NCI-H1105 treated with DMSO at 0.1 percent for 48 hours (cell line): ENCODE data around the gene ATG13.

Source experiments
- DNase-seq: peaks from one replicate; lab custom pipeline; 2025; lab: John Stamatoyannopoulos, UW

ATG13 gene

DNA sequence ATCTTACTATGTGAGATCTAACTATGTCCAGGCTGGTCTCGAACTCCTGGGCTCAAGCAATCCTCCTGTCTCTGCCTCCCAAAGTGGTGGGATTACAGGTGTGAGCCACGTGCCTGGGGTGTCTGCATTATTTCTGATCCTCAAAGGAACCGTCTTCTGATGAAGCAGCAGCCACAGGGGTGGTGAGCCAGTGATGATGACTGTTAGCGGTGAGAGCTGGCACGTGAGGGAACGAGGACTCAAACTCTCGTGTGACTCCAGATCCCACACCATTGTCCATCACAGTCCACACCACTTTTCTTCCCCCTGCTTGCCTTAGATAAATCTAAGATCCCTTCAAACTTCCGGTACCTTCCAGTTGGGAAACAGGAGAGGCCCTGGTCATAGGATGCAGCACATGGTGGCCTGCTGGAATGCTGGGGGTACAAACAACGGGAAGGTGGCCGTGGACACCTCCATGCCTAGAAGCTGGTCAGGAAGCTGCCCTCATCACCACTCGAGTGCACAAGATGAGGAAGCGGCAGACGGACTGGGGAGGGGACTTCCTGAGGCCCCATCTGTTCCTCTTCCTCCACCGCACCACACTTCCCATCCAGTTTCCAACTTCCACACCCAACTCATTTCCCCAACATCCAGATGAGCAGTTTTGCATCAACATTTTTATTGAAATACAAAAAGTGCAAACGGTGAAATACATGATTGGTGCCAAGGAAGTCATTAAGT, 59.2 kb downstream of the ATG13 start:
- DNase-seq = no peak

DNA sequence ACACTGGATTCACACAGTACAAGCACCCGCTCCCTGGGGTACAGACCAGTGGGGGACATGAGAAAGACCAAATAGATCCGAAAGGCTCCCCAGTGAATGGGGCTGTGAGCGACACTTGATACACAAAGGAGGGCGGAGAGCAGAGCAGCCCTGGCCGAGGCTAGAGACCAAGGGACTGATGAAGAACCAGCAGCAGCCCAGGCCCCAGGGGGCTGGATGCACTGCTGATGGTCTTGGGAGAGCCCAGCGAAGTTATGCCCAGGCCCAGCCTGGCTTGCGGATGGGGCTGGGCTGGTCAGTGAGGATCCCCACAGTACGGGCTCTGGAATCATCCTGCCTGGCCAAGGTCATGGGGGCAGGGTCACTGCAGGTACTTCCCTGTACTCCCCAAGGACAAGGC, 59.8 kb downstream of the ATG13 start:
- DNase-seq = no peak

DNA sequence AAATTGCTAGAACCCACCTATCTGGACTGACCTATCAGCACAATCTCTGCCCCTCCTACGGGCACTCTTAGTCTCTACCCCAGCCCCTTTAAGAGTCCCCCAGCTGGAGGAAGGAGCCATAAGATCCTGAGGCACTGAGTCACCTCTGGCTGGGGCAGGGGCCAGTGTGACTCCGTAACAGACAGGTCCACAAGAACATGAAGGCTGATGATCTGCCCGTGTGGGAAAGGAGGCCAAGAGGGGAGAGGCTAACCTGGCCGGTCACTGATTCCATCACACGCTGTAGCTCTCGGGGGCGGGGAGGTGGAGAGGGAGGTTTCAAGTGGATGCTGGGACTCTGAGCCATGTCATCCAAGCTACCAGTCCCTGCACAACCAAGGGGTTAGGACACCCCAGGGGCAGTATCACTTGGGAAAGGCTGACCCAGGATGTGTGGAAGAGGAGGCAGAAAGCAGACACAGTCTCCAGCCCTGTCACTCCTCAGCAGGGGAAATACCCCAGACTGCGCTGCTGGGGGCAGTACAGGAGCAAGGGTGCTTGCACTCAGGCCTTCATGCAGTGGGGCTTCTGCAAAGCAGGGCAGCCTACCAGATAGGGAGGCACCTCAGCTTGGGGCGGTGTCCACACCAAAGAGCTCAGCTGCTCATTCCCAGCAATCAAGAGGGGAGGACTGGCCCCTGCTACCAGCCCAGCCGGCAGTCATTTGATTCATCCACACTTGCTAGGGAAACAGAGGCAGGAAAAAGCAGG, 60.8 kb downstream of the ATG13 start:
- no peak for DNase-seq

DNA sequence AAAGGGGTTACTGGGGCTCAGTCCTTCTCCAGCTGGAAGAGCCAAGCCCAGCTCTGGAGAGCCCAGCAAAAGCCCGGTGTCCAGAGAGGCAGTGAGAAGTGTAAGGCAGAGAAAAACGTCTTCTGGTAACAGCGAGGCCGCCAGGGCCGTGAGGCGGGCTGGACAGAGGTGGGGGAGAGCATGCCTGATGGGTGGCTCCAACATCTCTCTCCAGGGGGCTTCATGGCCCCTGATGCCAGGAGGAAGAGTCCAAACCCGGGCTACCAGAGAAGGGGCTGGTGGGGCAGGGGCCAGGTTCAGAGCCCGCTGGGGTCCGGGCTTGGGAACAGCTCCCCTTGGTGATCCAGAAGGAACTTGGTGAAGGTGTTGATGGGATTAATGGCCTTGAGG, 61.4 kb downstream of the ATG13 start:
- no peak for DNase-seq

DNA sequence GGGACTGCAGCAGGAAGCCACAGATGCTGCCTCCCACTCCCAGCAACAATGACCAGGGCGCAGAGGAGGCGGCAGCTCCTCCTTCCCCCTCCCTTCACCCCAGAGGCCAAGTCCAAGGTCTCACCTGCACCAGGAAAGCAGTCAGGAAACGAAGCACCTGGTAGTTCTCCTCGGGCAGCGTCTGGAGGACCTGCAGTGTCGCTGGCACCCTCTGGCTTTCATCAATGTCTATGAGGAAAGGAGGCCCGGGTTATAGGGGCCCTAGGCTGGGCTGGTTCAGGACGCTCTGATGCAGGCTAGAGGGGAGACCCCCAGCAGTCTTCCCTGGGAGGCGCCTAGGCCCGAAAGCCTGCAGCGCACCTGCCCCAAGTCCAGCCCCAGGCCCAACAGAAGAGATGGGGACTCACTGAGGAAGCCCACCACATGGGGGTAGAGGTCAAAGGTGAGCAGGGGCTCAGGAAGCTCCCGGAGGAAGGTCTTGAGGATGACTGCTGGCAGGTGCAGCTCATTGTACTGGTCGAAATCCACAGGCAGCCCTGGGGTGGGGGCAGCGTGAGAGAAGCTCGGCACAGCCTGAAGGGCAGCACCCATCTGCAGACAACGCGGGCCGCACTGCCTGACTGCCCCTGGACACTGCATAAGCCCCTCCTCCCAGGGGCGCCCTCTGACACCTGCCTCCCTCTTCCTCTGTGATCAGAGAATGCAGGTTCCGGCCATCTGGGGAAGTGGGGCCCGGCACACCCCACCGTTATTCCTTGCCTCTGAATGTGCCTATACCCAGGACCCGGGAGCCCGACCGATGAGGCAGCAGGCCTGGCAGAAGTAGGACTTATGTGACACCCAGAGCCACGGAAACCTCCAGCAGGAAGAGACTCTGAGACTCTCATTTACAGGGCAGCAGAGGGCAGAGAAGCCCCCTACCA, 62.1 kb downstream of the ATG13 start:
- no peak for DNase-seq

DNA sequence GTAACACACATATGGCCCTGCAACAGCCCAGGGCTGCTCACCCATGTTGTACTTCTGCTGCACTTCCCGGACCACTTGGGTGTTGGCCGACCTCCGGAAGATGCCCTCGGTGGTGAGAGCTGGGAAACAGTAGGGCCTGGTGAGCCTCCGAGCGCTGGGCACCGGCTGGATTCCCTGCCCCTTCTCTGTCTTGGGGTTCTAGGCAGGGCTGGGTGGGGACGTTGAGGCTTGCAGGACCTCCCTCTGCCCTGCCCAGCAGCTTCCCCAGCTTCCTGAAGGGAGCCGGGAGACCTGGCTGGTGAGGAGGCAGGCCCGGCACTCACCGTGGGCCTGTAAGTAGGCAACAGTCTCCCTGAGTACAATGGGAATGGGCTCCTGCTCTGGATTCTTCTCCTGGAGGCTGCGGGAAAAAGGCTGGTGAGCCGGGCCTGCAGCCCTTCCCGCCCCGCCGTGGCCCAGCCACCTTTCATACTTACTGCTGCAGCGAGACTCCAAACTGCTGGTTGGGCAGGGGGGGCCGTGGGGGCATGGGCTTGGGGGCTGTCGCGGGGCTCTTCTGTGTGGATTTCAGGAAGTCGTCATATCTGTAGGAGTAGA, 62.9 kb downstream of the ATG13 start:
- no peak for DNase-seq

DNA sequence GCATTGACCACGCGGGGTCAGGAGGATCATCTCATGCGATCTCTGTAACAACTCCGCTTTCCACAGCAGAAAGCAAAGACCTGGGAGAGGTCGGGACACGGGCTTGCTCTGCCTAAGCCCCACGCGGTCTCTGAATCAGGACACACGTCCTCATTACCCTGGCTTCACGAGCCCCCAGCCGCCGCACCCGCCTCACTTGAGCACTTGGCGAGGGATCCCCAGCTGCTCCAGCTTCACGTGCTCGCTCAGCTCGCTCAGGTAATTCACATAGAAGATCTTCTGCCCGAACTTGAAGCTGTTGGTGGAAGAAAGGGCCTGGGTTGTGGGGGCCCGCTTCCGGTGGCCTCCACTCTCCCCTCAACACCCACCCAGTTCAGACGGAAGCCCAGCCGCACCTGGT, 63.5 kb downstream of the ATG13 start:
- DNase-seq = no peak

DNA sequence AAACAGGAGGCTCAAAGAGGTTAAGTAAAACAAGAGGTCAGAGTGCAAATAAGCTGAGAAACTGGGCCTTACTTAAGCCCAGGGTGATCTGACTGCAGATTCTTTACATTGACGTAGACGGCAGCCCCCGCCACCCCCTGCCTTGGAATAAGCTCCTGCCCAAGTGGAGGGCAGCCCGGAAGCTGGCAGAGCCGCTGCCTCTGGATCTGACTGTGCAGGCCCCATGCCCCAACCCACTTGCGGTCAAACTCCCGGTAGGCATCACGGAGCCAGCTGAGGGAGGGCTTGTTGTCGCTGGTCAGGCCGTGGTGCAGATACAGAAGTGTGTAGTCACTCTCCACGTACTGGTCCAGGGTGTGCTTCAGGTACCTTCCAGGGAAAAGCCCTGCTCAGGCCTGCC, 64.5 kb downstream of the ATG13 start:
- no peak for DNase-seq

DNA sequence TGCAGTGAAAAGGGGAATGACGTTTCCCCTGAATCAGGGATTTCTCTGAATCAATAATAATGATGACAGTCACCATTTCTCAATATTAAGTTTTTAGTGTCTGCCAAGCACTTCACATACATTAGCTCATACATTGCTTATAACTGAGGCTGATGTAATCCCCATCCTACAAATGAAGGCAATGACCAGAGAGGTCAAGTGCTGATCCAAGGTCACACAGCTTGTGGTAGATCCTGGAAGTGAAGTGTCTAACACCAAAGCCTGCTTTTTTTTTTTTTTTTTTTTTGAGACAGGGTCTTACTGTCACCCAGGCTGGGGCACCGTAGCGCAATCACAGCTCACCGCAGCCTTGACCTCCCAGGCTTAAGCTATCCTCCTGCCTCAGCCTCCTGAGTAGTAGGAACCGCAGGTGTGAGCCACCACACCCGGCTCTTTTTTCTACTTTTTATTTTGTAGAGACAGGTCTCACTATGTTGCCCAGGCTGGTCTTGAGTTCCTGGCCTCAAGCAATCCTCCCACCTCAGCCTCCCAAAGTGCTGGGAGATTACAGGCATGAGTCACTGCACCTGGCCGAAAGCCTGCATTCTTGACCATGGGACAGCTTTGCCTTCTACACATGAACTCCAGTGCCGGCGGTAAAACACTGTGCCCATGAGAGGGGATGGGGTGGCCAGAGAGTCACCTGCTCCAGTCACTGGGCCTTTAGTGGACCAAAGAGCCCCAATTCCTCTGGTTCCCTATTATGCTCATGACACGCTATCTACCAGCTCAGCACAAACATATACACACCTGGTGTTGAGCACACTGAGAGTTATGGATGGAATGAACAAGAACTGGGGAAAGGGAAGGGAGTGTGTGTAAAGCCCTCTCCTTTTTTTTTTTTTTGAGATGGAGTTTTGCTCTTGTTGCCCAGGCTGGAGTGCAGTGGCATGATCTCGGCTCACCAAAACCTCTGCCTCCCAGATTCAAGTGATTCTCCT, 65.7 kb downstream of the ATG13 start:
- no peak for DNase-seq

DNA sequence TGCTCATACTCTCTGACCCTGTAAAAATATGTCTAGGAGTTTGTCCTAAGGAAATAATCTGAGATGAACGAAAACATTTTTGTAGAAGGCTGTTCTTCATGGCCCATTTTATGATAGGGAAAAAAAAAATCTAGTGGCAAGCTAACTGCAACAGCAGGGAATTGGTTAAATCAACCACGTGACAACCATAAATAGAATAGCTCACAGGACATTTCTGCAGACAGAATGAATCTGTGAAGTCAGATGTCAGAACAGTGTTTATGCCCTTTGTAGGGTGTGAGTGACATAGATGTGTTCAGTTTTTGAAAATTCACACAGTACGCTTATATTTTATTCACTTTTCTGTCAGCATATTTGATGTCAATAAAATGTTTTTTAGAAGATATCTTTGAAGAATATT, 67.0 kb downstream of the ATG13 start:
- DNase-seq = no peak

DNA sequence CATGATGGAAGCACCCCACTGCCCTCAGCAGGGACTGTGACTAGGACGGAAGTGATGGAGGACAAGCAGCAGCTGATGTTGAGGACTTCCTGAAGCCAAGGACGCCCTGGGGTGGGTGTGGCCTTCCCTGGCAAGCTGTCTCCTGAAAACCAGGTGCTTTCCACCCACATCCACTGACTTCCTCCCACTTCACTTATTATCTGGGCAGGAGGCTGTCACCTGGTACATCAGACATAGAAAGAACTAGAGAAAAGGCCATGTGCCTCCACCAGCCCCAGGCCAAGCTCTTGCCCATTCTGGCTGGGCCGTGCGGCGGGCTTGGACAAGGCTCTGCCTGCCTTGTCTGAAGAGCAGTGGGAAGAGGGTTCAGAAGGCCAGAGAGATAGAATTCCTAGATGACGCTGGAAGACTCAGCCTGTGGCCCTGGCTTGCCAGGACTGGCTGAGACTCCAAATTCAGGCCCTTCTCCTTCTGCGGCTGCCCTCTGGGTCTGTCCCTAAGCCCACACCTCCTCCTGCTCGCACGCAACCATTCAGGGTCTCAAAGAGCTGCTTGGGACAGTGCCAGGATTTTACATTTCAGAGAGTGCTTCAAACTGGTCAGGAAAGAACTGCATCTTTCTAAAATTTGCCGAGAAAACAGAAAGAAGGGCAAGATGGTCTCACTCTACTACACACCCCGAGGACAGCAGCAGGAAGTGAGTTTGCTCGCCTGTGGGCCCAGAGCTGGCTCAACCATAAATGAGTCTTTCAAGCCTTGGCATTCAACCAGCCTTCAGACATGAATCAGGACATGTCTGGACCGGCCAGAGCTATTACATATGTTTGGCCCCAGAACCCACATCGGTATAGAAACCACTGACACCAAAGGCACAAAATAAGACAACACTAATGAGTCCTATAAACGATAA, 69.8 kb downstream of the ATG13 start:
- peak; percentile 79 for DNase-seq

DNA sequence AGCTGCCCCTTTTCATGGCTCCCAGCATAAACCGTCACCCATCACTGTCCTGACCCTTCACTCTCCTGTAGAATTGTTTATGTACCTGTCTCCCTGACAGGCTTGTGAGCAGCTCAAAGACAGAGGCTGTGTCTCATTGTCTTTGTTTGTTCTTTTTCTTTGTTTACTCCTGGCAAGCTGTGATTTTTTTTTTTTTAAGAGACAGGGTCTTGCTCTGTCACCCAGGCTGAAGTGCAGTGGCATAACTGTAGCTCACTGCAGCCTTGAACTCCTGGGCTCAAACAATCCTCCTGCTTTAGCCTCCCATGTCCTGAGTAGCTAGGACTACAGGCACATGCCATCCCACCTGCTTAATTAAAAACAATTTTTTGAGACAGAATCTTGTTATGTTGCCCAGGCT, 73.3 kb downstream of the ATG13 start:
- DNase-seq = no peak

DNA sequence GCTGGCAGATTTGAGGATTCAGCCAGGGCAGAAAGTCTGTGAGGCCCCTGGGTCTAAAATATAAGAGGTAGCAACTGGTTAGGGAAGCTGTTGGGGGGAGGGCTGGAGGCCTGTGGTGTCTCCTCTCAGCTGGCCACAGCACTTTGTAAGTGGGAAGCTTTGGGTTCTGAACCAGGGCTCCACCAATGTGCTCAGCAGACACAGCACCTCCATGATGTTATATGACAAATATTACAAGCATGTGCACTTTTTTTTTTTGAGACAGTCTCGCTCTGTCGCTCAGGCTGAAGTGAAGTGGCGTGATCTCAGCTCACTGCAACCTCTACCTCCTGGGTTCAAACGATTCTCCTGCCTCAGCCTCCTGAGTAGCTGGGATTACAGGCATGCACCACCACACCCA, 75.1 kb downstream of the ATG13 start:
- no peak for DNase-seq

DNA sequence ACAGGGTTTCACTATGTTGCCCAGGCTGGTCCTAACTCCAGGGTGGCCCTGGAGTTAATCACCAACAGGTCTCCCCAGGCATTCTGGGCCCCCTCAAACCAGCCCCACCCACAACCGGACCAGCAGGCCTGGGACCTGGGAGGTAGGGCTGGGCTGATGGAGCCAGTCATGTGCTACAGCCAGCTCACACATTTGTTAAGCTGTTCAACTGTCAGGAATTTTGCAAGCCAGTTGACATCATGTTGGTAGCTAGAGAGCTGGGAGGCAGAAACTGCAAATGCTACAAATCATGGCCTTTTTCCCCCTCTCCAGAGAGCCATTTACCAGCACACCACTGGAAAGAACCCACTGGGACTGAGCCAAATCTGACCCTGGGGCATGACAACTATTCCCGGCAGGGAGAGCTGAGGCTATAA, 76.3 kb downstream of the ATG13 start:
- DNase-seq = no peak

DNA sequence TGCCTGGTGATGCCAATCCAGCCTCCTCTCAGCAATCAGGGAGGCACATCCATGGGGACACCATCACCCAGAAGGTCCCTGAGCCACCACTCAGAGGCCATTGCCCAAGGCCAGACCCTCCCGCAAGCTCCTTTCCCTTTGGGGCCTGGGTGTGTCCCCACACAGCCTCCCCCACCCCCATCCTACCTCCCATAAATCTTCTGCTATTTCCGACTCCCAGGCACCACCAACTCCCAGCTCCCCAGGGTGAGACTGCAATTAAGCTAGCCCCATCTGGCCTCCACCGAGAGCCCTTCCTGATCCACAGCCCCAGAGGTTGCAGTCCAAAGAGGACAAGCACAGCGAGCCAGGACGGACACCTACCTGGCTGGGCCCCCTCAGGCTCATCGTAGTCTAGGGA, 76.7 kb downstream of the ATG13 start:
- DNase-seq = no peak

DNA sequence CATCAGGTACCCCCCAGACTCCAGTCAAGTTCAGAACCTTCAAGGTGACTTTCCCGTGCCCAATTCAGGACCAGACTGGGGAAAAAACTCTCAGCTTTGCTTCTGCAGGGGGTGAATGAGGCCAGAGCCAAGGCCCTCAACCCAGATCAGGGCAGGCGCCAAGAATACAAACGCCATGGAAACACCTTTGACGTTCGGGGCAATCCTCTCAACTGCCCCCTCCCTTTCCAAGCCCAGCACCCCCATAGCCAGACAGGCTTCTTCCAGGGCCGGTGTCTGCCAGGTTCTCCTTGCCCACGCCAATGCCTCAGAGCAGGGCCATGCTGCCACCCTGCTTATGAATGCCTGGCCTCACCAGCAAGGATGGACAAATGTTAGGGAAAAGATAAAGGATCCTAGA, 77.3 kb downstream of the ATG13 start:
- DNase-seq = no peak

DNA sequence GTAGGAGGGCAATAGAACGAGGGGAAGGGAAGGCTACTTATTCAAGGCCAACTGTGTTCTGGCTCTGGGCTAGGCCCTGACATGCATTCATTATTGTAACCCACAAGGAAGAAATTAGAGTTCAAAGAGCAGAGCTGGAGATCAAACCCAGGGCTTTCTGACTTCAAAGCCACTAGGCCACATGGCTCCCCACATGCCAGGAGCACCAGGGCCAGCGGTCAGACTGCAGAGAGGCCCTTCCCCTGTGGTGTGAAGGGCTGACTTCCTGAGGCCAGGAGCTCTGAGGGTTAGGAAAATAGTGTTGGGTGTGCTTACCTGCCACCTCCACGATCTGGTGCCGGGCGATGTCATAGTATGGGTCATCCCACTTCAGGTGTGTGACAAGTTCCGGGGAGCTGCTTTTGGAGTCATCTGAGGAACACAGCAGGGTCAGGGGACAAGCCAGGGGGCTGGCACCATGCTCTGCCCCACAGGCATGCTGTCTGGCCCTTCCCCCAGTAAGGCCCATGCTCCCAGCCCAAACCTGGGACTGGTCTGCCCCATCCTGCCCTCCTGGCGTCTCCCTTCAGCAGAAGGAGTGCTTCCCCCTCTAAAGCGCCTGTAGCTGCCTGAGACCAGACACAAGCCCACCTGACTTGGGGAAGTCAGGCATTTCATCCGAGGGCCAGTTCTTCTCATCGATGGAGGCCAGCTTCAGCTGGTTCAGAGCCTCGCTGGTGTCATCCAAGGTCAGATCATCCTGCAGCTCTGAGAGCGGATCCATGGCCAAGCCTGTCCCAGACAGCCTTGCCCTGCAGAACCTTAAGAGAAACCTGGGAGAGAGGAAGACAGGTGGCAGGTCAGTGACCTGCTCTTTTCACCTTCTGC, 78.2 kb downstream of the ATG13 start:
- DNase-seq = no peak

DNA sequence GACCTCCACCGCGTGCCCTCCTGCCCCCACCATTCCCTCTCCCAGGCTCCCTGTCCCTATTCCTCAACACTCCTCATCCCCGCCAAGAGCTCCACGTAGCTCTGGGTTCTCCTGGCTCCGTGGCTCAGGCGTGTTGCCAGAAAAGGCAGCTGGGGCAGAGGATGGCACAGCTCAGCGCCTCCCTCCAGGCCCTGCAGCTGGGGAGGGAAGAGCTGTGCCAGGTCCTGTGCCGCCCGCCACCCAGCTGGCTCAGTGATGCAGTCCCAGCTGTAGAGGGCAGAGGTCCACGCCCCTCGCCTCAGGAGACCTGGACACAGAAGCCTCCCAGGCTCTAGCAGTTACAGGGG, 78.8 kb downstream of the ATG13 start:
- DNase-seq = peak; percentile 19

DNA sequence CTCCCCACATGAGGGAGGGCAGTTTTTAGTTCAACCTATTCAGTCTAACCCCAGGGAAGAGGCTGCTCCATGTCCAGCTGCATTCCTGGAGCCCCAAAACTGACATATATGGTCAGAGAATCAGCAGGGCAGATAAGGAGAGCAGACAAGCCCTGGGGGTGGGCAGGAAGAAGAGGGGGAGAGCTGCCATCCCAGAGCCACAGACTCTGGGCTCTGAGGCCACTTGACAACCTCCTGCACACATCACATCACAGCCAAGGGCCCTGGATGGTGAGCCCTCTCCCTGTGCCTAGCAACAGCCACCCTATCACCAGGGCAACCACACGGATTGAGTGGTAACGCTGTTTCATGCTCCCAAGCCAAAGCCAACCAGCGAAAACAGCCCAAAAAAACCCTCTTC, 80.0 kb downstream of the ATG13 start:
- DNase-seq = no peak
